HG02759 (cell line): ENCODE data around the gene CACHD1.

Source experiments
- ATAC-seq: cut with Tn5 transposase; IDR thresholded peaks from one replicate; pipeline ENCODE4 v1.9.1; 2021; ENCODE audit warnings: mild to moderate bottlenecking, moderate library complexity; ENCODE audit not compliant: unreplicated experiment

CACHD1 gene

GRCh38 chr1:64545118-64545843, 75.4 kb downstream of the CACHD1 start:
- ATAC-seq: no peak

GRCh38 chr1:64546013-64546412, 76.1 kb downstream of the CACHD1 start:
- ATAC-seq: no peak

- ATAC-seq: no peak
Observed at GRCh38 chr1:64549464-64550239, 79.7 kb downstream of the CACHD1 start.

DNA sequence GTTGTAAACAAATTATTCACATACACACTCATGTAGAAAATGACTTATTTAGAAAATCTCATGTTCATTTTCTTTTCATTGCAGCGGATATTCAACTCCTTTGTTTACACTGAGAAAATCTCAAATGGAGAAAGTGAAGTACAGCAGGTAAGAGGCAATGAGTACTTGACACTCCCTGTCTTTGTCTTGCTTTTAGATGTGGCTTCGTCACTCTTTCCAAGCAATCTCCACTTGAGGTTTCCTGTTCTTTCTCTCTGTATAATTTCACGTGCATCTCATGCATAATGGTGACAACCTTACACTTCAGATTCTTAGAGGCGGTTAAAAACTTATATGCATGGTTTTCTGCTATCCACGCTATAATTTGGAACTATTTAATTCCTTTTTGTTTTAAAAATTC, 80.6 kb downstream of the CACHD1 start:
- no peak for ATAC-seq

GRCh38 chr1:64550946-64551605, 81.1 kb downstream of the CACHD1 start:
- ATAC-seq: no peak

- no peak for ATAC-seq
Observed at GRCh38 chr1:64553285-64553684, 83.4 kb downstream of the CACHD1 start.

DNA sequence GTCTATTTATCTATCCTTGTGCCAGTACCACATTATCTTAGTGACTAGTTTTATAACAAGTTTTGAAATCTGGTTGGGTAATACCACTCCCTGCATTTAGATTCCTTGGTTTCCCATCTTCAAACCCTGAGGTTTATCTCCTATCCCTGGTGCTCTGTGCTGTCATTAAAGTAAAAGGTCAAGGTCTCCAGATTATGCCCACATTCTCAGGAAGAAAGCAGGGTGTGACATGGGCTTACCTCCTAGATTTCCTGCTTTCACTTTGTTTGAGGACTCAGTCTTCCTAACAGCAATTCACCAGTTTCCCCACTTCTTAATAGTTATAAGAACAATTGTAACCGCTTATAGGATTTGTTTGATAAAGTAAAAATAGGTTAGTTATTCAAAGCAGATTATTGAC, 86.0 kb downstream of the CACHD1 start:
- ATAC-seq: no peak

DNA sequence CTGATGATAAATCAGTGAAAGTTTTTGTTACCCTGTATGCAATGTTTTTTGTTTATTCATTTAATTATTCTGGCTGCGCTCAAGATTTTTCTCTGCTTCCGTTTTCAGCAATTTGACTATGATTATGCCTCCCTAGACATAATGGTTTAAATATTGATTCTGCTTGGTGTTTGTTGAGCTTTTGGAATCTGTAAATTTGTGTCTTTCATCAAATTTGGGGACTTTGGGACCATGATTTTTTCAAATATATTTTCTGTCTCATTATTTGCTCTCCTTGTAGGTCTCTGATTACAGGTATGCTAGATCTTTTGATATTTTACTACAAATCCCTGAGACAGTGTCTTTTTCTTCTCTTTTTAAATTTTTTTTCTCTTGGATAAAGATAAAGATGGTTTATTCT, 92.1 kb downstream of the CACHD1 start:
- no peak for ATAC-seq

GRCh38 chr1:64563958-64564565, 94.1 kb downstream of the CACHD1 start:
- no peak for ATAC-seq

GRCh38 chr1:64564891-64565290, 95.0 kb downstream of the CACHD1 start:
- ATAC-seq: no peak

GRCh38 chr1:64567426-64568170, 97.7 kb downstream of the CACHD1 start:
- no peak for ATAC-seq

DNA sequence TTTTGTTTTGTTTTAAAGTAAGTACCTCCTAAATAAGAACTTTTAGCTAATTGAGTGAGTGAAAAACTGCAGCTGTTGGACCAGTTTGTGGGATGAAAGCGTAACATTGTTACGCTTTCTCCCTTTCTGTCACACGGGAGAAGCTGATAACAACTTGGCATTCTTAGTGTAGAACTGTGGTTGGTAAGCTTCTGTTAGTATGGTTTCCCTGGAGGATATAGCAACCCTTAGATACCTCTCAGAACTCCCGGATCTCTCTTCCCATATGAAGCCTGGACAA, 98.2 kb downstream of the CACHD1 start:
- no peak for ATAC-seq

GRCh38 chr1:64569411-64569810, 99.5 kb downstream of the CACHD1 start:
- ATAC-seq: no peak

DNA sequence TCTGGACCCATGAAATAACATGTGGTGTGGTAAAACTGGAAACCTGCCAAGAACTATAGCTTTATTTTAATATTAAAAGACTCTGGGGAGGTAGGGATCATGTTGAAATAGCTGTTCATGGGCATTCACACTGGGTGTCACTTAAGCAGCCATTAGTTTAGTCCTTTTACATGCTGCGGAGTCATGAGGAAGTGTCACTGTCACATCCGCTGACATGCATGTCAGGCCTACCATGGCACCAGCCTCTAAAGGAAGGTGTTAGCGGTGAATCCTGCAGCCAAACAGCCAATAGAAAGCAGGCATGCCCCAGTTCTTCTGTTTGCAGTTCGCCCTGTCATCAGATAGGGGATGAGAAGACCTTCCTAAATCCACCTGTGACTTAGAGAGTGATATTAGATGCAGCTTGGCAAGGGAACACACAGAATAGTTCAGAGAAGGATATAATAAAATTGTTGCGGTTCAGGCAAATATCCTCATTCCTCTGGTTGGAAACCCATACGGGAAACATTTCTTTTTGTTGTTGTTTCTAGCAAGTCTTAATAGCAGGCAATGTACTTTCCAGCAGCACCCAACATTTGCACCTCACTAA, 100.4 kb downstream of the CACHD1 start:
- ATAC-seq: no peak

DNA sequence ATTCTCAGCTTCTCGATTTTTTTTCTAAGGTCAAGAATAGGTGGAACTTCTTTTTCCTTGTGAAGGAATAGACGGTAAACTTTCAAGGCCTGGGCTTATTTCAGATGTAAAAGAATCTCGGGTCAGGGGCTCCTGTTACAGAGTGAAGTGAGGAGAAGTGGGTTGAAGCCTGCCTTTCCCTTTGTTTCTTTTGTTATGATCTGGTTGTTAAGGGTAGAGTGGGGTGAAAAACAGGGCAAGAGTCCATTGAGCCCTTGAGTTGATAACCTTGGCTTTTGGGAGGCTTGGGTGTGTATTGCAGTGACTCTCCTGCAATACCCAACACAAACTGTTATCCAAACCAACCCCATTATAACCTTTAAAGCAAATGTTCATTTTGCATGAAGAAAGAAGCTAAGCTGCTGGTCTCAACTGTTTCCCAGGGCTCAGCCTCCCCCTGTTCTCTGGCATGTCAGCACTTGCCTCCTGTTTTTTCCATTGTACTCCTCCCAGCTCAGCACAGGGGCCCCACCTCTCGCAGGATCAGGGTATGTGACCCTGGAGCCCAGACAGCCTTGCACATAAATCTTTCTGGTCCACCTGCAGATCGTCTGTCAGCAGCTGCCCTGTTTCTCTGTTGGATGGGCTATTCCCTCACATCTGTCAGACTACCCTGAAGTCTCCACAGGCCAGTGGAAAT, 102.4 kb downstream of the CACHD1 start:
- no peak for ATAC-seq

DNA sequence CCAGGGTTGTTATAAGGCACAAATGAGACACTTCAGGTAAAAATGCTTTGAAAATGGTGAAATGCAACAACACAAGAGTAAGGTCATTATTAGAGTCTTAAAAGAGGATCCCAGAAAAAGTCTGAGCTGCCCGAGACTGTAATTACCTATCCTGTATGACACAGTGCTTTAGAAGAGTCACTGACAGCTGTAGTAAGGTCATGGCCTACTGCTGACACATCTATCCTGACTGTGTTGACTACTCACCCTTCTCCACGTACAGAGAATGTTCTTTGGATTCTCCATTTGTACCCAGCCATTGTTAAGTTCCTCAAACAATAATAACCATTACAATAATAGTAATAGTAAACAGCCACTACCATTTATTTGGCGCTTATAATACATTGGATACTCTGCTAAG, 104.4 kb downstream of the CACHD1 start:
- ATAC-seq: no peak

DNA sequence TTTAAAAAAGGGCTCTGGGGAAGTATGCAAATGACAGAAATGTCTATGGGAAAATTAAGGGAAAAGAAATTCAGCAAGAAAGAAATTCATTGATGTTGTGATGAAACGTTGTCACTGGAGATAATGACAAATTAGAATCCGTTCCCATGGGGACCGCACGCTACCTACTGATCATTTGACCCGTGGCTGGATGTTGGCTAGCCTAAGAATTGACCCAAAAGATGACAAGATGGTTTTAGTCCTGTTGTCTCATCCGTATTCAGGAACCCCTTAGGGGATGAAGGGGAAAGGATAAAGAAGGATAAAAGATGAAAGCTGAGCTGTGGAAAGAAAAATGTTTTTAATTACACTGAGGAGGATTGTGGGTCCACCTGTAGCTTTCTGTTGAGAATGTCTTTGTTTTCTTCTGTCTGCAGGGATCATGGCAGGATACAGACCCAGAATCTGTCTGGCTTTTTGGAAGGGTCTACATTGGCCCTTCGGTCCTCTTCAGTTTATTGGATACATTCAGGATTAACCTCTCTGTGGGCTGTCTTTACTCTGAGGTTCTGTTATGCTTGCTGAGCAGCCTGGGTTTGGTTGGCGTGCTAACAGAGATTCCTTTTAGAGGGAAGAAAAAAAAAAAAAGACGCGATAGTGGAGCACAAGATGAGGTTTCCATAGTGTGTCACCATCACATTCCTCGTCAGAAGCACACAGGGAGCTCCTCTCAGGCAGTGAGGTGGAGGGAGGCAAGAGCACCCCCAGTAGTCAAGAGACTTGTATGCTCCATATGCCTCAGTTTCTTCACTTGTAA, 106.2 kb downstream of the CACHD1 start:
- ATAC-seq: no peak

GRCh38 chr1:64578270-64578973, 108.5 kb downstream of the CACHD1 start:
- ATAC-seq: no peak

GRCh38 chr1:64579767-64580166, 109.8 kb downstream of the CACHD1 start:
- no peak for ATAC-seq
